Measurements from ENCODE around the gene DIPK1C.

DIPK1C gene

DNA sequence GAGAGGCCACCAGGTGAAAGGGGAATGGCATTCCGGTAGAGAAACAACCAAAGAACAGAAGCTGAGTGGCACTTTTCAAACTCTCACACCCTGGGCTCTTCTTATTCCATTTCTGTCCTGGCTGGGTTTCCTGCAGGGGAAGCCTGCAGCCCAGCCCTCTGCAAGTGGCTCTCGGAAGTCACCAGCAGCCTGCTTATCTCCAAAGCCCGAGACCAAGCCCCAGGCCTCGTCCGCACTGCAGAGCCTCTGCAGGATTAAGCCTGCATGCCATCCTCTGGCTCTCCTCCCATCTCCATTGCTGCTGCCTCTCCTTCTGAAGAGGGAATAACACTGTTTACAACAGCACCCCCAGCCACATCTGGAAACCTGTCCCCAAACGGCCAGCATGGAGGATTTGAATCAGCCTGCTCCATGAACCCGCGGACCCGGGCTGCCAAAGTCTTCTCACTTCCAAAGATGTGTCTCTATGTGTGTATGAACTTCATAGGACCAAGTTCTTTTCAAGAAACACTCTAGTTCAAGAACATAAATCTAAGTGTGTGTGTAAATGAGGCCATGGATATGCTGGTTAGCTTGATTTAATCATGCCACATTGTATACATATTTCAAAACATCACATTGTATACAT, 54.2 kb downstream of the DIPK1C start:
- POLR2A ChIA-PET, result no interaction called here
- CTCF ChIA-PET, result no interaction called here
- TF ChIP-seq, protein P1, sequence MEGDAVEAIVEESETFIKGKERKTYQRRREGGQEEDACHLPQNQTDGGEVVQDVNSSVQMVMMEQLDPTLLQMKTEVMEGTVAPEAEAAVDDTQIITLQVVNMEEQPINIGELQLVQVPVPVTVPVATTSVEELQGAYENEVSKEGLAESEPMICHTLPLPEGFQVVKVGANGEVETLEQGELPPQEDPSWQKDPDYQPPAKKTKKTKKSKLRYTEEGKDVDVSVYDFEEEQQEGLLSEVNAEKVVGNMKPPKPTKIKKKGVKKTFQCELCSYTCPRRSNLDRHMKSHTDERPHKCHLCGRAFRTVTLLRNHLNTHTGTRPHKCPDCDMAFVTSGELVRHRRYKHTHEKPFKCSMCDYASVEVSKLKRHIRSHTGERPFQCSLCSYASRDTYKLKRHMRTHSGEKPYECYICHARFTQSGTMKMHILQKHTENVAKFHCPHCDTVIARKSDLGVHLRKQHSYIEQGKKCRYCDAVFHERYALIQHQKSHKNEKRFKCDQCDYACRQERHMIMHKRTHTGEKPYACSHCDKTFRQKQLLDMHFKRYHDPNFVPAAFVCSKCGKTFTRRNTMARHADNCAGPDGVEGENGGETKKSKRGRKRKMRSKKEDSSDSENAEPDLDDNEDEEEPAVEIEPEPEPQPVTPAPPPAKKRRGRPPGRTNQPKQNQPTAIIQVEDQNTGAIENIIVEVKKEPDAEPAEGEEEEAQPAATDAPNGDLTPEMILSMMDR (IDR thresholded peaks at IDR 0.05; ENCODE audit: control extremely low read depth, extremely low read depth, low read depth, missing control alignments), result no peak
- DNase-seq (ENCODE audit: extremely low spot score), result no peak

DNA sequence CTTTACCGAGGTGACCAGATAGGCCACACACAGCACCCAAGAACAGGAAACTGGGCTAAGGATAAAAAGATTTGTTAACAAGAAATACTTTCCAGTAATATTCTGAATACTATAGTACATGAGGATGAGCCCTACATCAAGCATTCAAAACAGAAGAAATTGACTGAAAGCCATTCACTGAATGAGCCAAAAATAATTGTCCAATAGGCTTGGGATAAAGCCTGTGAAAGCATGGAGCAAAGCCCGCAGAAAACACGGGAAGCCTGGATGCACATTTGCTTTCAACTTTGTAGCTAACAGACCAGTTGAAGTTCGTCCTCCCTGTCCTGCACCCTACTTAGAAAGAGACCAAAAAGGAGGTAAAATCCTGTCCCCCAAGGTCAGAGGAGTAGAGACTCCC, 56.3 kb downstream of the DIPK1C start:
- no peak for DNase-seq (ENCODE audit: extremely low spot score)
- TF ChIP-seq, protein P1 (IDR thresholded peaks at IDR 0.05; ENCODE audit: control extremely low read depth, extremely low read depth, low read depth, missing control alignments), result no peak
- POLR2A ChIA-PET, result no interaction called here
- CTCF ChIA-PET, result interaction anchor here (1.2 kb wide), 1 partner anchor 48 kb away, joined by 4 read pairs; no protein-coding TSS in a partner anchor

DNA sequence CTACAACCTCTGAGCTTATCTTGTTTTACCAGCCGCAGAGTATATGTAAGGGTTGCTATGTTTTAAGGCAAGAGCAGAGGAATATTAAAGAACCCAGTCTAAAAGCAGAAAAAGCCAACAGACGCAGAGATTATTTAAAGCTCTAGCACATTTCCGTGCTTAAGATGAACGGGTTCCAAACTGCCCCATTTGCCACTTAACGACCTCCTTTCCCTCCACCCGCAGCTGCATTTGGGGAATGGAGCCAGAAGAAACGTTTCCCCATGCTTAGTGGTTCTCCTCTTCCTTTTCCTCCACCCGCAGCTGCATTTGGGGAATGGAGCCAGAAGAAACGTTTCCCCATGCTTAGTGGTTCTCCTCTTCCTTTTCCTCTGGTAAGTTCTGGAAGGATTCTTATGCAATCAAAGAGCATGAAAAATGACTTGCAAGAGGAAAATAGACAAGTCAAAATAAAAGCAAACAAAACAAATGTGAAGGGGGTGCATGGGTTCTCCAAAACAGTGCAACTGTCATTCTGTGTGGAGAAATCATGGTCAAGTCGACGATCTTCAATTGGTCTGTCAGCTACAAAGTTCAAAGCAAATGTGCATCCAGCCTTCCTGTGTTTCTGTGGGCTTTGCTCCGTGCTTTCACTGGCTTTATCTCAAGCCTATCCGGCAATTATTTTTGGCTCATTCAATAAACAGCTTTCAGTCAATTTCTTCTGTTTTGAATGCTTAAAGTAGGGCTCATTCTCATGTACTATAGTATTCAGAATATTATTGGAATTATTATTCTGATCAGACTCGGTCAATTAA, 57.8 kb downstream of the DIPK1C start:
- POLR2A ChIA-PET, result no interaction called here

DNA sequence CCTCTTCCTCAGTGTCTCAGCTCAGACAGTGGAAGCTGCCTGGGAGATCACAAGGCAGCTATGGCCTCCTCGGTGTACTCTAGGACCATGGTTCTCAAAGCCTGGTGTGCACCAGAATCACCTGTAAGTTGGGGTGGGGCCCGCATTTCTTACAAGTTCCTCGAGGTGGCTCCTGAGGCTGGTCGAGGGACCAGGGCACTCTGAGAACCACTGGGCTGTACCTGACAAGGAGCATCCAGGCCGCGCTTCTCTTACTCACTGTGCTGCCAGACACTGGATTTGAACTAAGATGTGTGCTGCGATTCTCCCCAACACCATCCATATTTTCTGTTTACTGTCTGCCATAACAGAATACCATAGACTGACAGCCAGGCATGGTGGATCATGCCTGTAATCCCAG, 59.5 kb downstream of the DIPK1C start:
- POLR2A ChIA-PET, result no interaction called here
- TF ChIP-seq, protein P1 (IDR thresholded peaks at IDR 0.05; ENCODE audit: control extremely low read depth, extremely low read depth, low read depth, missing control alignments), result no peak
- no peak for DNase-seq (ENCODE audit: extremely low spot score)
- CTCF ChIA-PET, result no interaction called here

More for the DNA sequence above, 57.8 kb downstream of the DIPK1C start:
- no peak for DNase-seq (ENCODE audit: extremely low spot score)
- CTCF ChIA-PET, result interaction anchor here (0.9 kb wide), 2 partner anchors 20 to 153 kb away, joined by 3 read pairs; no protein-coding TSS in a partner anchor
- TF ChIP-seq, protein P1 (IDR thresholded peaks at IDR 0.05; ENCODE audit: control extremely low read depth, extremely low read depth, low read depth, missing control alignments), result no peak

DNA sequence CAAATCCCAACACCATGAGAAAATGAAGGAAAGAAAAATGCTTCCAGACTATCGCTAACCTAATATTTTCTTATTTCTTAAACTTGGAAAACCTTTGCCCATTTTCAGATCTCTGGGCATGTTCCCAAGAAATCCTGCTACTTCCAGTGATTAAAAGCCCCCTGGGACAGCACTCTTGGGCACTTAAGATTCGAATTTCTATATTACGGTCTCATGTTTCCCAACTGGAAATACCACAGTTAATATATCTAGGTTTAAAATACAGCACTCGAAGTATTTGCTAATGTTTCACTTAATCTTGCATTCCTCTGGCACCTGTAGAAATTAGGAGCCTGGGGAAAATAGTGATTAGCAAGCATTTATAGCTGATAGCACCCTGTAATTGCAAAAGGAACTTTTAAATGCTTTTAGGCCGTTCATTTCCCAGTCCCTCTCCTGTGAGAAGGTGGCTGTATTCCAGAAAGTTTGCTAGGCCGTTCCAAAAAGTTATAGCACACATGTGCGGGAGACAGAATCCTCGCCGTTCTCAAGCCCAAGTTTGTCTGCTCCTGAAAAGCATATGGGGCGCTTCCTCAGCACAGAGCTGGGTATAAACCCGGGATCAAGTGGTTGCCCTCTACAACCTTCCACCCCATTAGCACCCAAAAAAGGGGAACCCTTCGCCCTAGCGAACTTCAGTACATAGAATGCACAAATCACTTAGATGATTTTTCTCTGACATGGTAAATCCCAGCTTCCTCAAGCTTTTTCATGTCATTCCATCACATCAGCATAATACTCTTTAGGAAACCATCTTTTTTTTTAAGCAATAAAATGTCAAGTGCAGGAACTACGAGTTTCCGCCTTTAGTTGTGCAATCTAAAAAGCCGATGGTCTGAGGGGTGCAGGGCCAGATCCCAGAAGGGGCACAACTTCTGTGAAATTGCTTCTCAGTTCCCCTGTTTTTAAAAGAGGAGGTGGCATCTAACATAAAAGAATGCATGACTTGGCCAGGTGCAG, 60.6 kb downstream of the DIPK1C start:
- no peak for DNase-seq (ENCODE audit: extremely low spot score)
- ChIA-PET POLR2A (no interaction called here), CTCF (interaction anchor here (0.6 kb wide), 1 partner anchor 155 kb away, joined by 3 read pairs; no protein-coding TSS in a partner anchor)
- TF ChIP-seq, protein P1 (IDR thresholded peaks at IDR 0.05; ENCODE audit: control extremely low read depth, extremely low read depth, low read depth, missing control alignments), result no peak

DNA sequence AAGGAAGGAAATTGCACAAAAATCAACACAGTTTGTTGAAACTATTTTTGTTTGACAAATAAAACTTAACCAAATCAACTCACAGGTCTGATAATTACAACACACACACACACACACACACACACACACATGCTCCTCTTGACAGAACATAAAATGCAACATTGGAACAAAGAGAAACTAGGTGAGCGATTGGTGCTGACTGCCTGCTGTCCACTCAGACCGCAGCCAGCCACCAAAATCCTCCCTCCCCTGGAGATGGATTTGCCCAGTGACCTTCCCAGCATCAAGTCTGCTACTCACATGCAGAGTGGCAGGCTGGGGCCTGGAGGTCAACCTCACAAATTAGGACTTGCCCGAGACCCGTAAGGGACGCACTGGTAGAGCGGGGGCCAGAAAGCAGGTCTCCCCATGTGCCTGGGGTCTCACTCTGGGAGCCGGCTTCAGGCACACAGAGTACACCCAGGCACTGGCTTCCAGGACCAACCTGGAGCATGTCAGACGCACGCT, 61.4 kb downstream of the DIPK1C start:
- ChIA-PET POLR2A (no interaction called here), CTCF (interaction anchor here (0.6 kb wide), 1 partner anchor 156 kb away, joined by 3 read pairs; no protein-coding TSS in a partner anchor)
- no peak for DNase-seq (ENCODE audit: extremely low spot score)
- TF ChIP-seq, protein P1 (IDR thresholded peaks at IDR 0.05; ENCODE audit: control extremely low read depth, extremely low read depth, low read depth, missing control alignments), result no peak
